GM23338 (cell line): ENCODE results near the gene TEX29.

Experiments
- CREB1 ChIP-seq: fragments of 250-450 bp; sonication (Bioruptor Pico); IDR thresholded peaks from 2 replicates; pipeline ENCODE4 v1.5.0; 2020; ENCODE audit warnings: low read depth, mild to moderate bottlenecking, moderate library complexity
- CTCF ChIP-seq, 2 experiments: fragments of 200-600 bp in 1 of 2; sonication (generic) in 1 of 2; conservative IDR thresholded peaks; 2 replicates each; pipeline versions ENCODE4 v1.5.1 to v1.6.1; 2016 to 2017; ENCODE audit warnings: antibody characterized with exemption in 2 of 2, low read depth in 2 of 2, mild to moderate bottlenecking in 2 of 2, moderate library complexity in 1 of 2
- ETS1 ChIP-seq: IDR thresholded peaks from 2 replicates; pipeline ENCODE4 v1.6.1; 2016; ENCODE audit warnings: antibody characterized with exemption
- EZH2 ChIP-seq: fragments of 200-600 bp; sonication (generic); IDR thresholded peaks from one replicate; pipeline ENCODE4 v1.8.0; 2017; ENCODE audit warnings: antibody characterized with exemption, mild to moderate bottlenecking, low read depth; ENCODE audit not compliant: unreplicated experiment
- EZH2phosphoT487 ChIP-seq: fragments of 200-600 bp; sonication (generic); IDR thresholded peaks from one replicate; pipeline ENCODE4 v1.8.1; 2018; ENCODE audit warnings: antibody characterized with exemption; ENCODE audit not compliant: unreplicated experiment
- JUNB ChIP-seq: IDR thresholded peaks from one replicate; pipeline ENCODE4 v1.6.1; 2016; ENCODE audit warnings: antibody characterized with exemption; ENCODE audit not compliant: unreplicated experiment
- POLR2AphosphoS5 ChIP-seq: IDR thresholded peaks from 2 replicates; pipeline ENCODE4 v1.6.1; 2016; ENCODE audit warnings: antibody characterized with exemption, low read depth
- REST ChIP-seq: IDR thresholded peaks from one replicate; pipeline ENCODE4 v1.6.1; 2018; ENCODE audit warnings: antibody characterized with exemption; ENCODE audit not compliant: unreplicated experiment
- STAT1 ChIP-seq: IDR thresholded peaks from one replicate; pipeline ENCODE4 v1.6.1; 2016; ENCODE audit warnings: antibody characterized with exemption; ENCODE audit not compliant: unreplicated experiment
- ZNF114 ChIP-seq: fragments of 250-450 bp; sonication (Bioruptor Pico); IDR thresholded peaks from 2 replicates; pipeline ENCODE4 v1.5.0; 2020; ENCODE audit warnings: mild to moderate bottlenecking, moderate library complexity
- ZNF331 ChIP-seq: fragments of 250-450 bp; sonication (Bioruptor Pico); IDR thresholded peaks from 2 replicates; pipeline ENCODE4 v1.5.0; 2020; ENCODE audit warnings: low read depth, mild to moderate bottlenecking, moderate library complexity
- ZNF462 ChIP-seq: fragments of 250-450 bp; sonication (Bioruptor Pico); IDR thresholded peaks from 2 replicates; pipeline ENCODE4 v1.5.0; 2020; ENCODE audit warnings: mild to moderate bottlenecking, moderate library complexity

- no peak for TF ChIP-seq CTCF (conservative IDR thresholded peaks at IDR 0.05; ENCODE audit: low read depth in 2 of 2)
- no peak for TF ChIP-seq STAT1
- no peak for TF ChIP-seq POLR2AphosphoS5
- TF ChIP-seq EZH2phosphoT487: no peak
- no peak for TF ChIP-seq REST
- TF ChIP-seq EZH2: no peak
- TF ChIP-seq ETS1: no peak
- TF ChIP-seq ZNF331 (CRISPR knock-in tag): no peak
- TF ChIP-seq ZNF114 (CRISPR knock-in tag): no peak
- TF ChIP-seq ZNF462: no peak
- TF ChIP-seq CREB1 (CRISPR knock-in tag): no peak
- no peak for TF ChIP-seq JUNB
These were observed 31.2 kb upstream of the TEX29 start for GRCh38 chr13:111289251-111289650.
